HAP-1 (cell line): ENCODE data around the gene ANKRD39.
A peak's percentile ranks its signal among the peaks of the same experiment; 100 is the strongest.

ENCODE experiments used
- DNase-seq, 2 experiments: peaks; one replicate each; pipeline ENCODE4 v3.0.0-alpha.2; 2016 to 2020; ENCODE audit warnings: low spot score in 2 of 2
- H3K27me3 ChIP-seq: fragments of 250-450 bp; sonication (Bioruptor Pico); 2 replicates; pipeline ENCODE4 v1.5.1; 2020; ENCODE audit warnings: low read depth, mild to moderate bottlenecking, moderate library complexity
- H3K36me3 ChIP-seq: fragments of 250-450 bp; sonication (Bioruptor Pico); replicated peaks from 2 replicates; pipeline ENCODE4 v1.5.1; 2020; ENCODE audit warnings: mild to moderate bottlenecking
- H3K4me1 ChIP-seq: fragments of 250-450 bp; sonication (Bioruptor Pico); 2 replicates; pipeline ENCODE4 v1.5.1; 2020; ENCODE audit warnings: mild to moderate bottlenecking
- H3K4me3 ChIP-seq: fragments of 250-450 bp; sonication (Bioruptor Pico); 2 replicates; pipeline ENCODE4 v1.5.1; 2020; ENCODE audit warnings: mild to moderate bottlenecking, moderate library complexity
- H3K9me3 ChIP-seq: fragments of 250-450 bp; sonication (Bioruptor Pico); 2 replicates; pipeline ENCODE4 v1.5.1; 2020; ENCODE audit warnings: mild to moderate bottlenecking, moderate library complexity
- in situ Hi-C: fragments of 300-500 bp; cut with MboI; formaldehyde crosslinking; loops from 3 replicates; pipeline ENCODE4 v1.14.3; 2020; ENCODE audit warnings: low sequenced_read_pairs, inconsistent platforms, mixed read lengths

The ANKRD39 gene, protein sequence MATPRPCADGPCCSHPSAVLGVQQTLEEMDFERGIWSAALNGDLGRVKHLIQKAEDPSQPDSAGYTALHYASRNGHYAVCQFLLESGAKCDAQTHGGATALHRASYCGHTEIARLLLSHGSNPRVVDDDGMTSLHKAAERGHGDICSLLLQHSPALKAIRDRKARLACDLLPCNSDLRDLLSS

GRCh38 chr2:96857667-96858372 is at the start of gene ANKRD39:
ANKRD39 (minus strand) TSS chr2:96858016; CDS start chr2:96857987, 29 bp downstream.
- no peaks in the 10 kb centered on the region for H3K9me3 ChIP-seq

DNA sequence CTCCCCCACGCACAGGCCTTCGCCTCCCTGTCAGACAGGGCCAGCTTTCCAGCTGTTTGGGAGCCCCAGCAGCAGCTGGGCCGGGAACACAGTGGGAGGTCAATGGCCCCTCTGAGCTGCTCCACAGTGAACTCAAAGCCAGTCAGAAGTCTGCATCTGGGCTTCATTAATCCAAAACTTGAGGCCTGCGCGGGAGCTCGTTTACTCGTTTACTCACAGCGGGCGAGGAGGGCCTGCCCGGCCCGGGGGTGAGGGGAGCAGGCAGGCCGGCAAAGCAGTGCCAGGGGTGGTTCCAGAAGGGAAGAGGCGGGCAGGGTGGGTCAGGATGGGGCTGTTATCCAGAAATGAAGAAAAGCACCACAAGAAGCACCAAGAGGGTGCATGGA is 48.9 kb upstream of the ANKRD39 start:
- no peaks in the 10 kb centered on the region for H3K36me3 ChIP-seq
- no peaks in the 10 kb centered on the region for H3K4me1 ChIP-seq
- no peak overlapping the region for H3K4me3 ChIP-seq
- H3K27me3 ChIP-seq, result no peaks in the 10 kb centered on the region
- in situ Hi-C loops, result no loop called here
- H3K9me3 ChIP-seq, result no peaks in the 10 kb centered on the region
- no peak for DNase-seq

More at GRCh38 chr2:96857667-96858372, at the start of gene ANKRD39:
- H3K27me3 ChIP-seq, result no peaks in the 10 kb centered on the region
- peak; percentile 95 to 98 for DNase-seq
- peaks cover 32% of the 10 kb centered on the region for H3K36me3 ChIP-seq
- in situ Hi-C loops, result loop anchor here (5.0 to 25.0 kb wide), 2 partner anchors 94 to 254 kb away; partner anchors contain the start of gene ANKRD36
- H3K4me1 ChIP-seq, result peaks cover 11% of the 10 kb centered on the region
- peak within 1 kb of the TSS; percentile 93 for H3K4me3 ChIP-seq

DNA sequence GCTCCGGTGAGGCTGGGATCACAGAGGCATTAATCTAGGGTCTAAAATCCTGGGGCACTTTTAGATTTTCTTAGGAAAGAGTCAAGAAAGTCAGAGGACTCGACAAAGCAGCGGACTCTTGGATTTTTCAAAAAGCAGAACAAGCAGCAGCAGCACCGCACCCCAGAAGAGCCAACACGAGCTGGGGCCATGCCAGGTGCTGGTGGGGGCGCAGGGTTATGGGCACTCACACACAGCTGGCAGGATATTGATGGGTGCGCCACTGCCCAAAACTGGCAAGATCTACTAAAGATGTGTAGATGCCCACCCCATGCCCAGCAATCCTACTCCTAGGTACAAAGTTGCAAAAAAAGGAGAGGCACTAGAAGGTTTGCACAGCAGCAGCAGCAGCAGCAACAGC is 46.0 kb upstream of the ANKRD39 start:
- DNase-seq, result no peak
- Histone ChIP-seq H3K9me3 (no peaks in the 10 kb centered on the region), H3K4me1 (no peaks in the 10 kb centered on the region), H3K36me3 (no peaks in the 10 kb centered on the region), H3K27me3 (no peaks in the 10 kb centered on the region), H3K4me3 (no peak overlapping the region)
- in situ Hi-C loops, result no loop called here

DNA sequence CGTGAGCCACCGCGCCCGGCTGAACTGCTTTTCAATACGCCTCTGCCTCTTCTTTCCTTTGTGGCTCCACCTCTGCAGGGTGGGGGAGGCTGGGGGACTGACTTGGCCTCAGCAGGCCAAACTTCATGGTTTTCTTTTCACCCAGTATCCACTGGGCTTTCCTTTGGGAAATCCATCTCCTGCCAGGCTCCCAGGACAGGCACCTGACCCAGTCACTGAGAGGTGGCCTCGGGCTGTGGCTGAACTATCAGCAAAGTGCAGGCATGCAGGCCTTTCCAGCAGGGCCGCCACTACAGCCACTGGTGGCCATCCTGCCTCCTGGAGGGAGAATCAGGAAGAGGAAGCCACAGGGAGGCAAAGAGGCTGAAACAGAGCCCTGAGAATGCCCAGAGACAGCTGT is 45.5 kb upstream of the ANKRD39 start:
- in situ Hi-C loops, result no loop called here
- Histone ChIP-seq H3K4me3 (no peak overlapping the region), H3K4me1 (no peaks in the 10 kb centered on the region), H3K36me3 (no peaks in the 10 kb centered on the region), H3K27me3 (no peaks in the 10 kb centered on the region), H3K9me3 (no peaks in the 10 kb centered on the region)
- DNase-seq, result no peak

GRCh38 chr2:96900237-96900636 is 42.4 kb upstream of the ANKRD39 start:
- no peaks in the 10 kb centered on the region for H3K4me1 ChIP-seq
- H3K4me3 ChIP-seq, result no peak overlapping the region
- H3K27me3 ChIP-seq, result no peaks in the 10 kb centered on the region
- H3K9me3 ChIP-seq, result no peaks in the 10 kb centered on the region
- no peaks in the 10 kb centered on the region for H3K36me3 ChIP-seq
- in situ Hi-C loops, result no loop called here
- no peak for DNase-seq

DNA sequence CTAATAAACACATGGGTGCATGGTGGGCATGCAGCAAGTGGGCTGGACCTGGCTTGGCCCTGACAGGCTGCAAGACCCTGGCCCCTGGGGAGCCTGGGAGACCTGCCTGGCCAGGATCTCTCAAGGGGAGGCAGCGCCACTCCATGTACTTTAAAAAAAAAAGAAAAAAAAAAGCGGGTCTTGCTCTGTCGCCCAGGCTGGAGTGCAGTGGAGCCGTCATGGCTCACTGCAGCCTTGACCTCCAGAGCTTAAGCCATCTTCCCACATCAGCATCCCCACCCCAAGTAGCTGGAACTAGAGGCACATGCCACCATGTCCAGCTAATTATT is 41.6 kb upstream of the ANKRD39 start:
- H3K36me3 ChIP-seq, result no peaks in the 10 kb centered on the region
- no peaks in the 10 kb centered on the region for H3K27me3 ChIP-seq
- in situ Hi-C loops, result no loop called here
- H3K4me3 ChIP-seq, result no peak overlapping the region
- DNase-seq, result no peak
- H3K4me1 ChIP-seq, result no peaks in the 10 kb centered on the region
- no peaks in the 10 kb centered on the region for H3K9me3 ChIP-seq

DNA sequence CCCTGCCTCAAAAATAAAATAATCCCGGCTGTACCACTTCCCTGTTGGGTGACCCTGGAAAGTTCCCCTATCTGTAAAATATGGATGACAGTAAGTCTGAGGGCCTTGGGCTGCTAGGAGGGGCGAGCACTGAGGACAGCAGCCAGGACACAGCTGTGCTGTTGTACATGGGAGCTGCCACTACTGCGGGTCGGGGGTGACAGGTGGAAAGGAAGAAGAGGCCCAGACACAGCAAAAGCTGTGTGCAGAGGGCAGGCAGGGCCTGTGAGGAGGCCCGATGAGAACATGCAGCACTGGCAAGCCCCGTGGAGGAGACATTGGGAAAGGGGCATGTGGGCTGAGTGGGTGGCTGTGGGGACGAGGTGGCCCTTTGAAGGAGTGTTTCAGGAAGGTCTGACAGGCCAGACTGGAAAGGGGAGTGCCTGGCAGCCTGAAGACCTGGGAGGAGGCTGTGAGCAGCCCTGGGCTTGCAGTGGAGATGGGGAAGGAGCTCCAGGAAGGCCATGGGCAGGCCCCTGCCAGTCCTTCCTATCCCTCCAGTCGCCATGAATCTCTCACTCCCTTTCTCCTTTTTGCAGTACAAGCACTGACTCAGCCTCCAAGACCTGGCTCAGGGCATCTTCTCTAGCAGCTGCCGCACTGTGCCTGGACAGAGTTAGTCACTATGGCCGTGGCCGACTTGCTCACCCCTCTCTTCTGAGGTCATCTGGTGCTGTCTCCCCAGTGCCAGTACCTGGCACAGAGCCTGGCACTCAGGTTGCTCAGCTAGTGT is 41.0 kb upstream of the ANKRD39 start:
- no peaks in the 10 kb centered on the region for H3K27me3 ChIP-seq

GRCh38 chr2:96898135-96898505 is 40.3 kb upstream of the ANKRD39 start:
- in situ Hi-C loops, result no loop called here
- Histone ChIP-seq H3K9me3 (no peaks in the 10 kb centered on the region), H3K27me3 (no peaks in the 10 kb centered on the region), H3K36me3 (no peaks in the 10 kb centered on the region), H3K4me1 (no peaks in the 10 kb centered on the region), H3K4me3 (no peak overlapping the region)
- no peak for DNase-seq

More for the DNA sequence above, 41.0 kb upstream of the ANKRD39 start:
- DNase-seq, result no peak
- in situ Hi-C loops, result no loop called here
- H3K4me3 ChIP-seq, result no peak overlapping the region
- no peaks in the 10 kb centered on the region for H3K36me3 ChIP-seq
- H3K9me3 ChIP-seq, result no peaks in the 10 kb centered on the region
- H3K4me1 ChIP-seq, result no peaks in the 10 kb centered on the region

DNA sequence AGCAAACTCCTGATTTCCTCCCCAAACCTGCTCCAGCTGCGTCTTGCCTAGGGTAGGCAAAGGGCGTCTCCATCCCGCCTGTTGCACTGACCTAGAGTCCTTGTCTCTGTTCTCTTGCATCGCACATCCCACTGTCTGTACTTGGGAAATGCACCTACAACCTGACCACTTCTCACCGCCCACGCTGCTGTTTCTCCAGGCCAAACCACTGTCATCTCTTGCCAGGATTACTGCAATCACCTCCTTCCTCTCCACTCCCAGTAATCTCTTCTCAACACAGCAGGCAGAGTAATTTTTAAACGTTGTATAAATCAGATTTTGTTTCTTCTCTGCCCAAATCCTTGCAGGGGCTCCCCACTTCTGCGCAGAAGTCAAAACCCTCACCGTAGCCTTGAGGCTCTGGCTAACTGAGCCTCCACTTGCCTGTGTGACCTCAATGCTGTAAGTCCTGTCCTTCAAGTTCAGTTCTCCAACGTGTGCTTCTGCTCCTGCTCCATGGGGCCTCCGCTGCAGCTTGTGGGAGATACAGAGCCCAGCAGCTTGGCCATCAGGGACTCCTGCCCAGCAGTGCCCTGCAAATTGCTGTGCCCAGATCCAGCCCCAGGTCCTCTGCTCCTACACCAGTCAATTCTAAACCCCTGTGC is 39.8 kb upstream of the ANKRD39 start:
- Histone ChIP-seq H3K9me3 (no peaks in the 10 kb centered on the region), H3K4me1 (no peaks in the 10 kb centered on the region), H3K4me3 (no peak overlapping the region), H3K36me3 (no peaks in the 10 kb centered on the region), H3K27me3 (no peaks in the 10 kb centered on the region)
- in situ Hi-C loops, result no loop called here
- DNase-seq, result no peak

DNA sequence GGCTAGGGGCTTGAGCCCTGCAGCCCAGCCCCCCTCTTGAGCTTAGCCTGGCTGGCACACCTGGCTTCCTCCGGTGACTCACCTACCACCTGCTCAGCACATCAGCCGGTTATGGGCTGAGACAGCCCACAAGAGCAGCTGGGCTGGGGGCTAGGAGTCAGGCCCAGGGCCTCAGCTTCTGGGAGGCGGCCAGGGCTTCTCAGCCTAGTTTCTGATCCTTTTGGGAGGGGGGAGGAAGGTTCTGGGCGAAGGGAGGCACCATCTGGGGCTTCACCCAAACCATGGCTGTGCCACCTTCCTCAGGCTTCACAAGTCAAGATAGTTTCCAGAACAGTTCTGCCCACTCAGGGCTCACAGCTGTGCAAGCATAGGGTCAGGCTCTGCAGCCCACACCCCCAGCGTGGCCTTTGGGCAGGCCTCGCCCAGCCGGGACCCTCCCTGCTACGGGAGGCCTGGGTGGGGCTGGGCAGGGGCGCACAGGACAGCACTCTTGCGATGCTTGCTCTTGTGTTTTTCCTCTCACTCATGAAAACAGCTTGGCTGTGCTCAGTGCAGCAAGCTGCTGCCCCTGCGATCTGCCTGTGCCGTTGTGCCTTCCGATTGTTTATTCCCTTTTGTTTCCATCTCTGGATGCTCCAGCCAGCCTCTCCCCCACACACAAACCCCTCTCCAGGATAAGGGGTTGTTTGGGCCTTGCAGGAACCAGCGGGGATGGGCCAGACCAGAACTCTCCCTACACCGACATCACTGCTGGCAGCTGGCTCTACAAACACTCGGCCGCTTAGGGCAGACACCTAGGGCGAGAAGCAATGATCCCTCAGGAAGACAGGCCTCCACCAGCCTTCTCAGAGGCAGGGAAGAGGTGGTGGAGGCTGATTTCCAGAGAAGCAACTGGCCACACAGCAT is 38.2 kb upstream of the ANKRD39 start:
- no peak for DNase-seq
- no peaks in the 10 kb centered on the region for H3K9me3 ChIP-seq
- no peaks in the 10 kb centered on the region for H3K36me3 ChIP-seq
- no peaks in the 10 kb centered on the region for H3K27me3 ChIP-seq
- no peak overlapping the region for H3K4me3 ChIP-seq
- no peaks in the 10 kb centered on the region for H3K4me1 ChIP-seq
- in situ Hi-C loops, result no loop called here

GRCh38 chr2:96895032-96895745 is 37.4 kb upstream of the ANKRD39 start:
- H3K4me1 ChIP-seq, result no peaks in the 10 kb centered on the region
- in situ Hi-C loops, result no loop called here
- no peak for DNase-seq
- H3K27me3 ChIP-seq, result no peaks in the 10 kb centered on the region
- no peaks in the 10 kb centered on the region for H3K36me3 ChIP-seq
- no peaks in the 10 kb centered on the region for H3K9me3 ChIP-seq
- no peak overlapping the region for H3K4me3 ChIP-seq

GRCh38 chr2:96894151-96894531 is 36.3 kb upstream of the ANKRD39 start:
- H3K36me3 ChIP-seq, result no peaks in the 10 kb centered on the region
- no peaks in the 10 kb centered on the region for H3K4me1 ChIP-seq
- no peak overlapping the region for H3K4me3 ChIP-seq
- H3K27me3 ChIP-seq, result no peaks in the 10 kb centered on the region
- H3K9me3 ChIP-seq, result no peaks in the 10 kb centered on the region
- no peak for DNase-seq
- in situ Hi-C loops, result no loop called here
